Loucy (cell line): ENCODE measurements around the gene CAMKMT.

Experiments
- H2AFZ ChIP-seq: fragments of 200-600 bp; sonication (generic); 2 replicates; pipeline ENCODE4 v1.6.0; 2016; ENCODE audit warnings: antibody characterized with exemption, mild to moderate bottlenecking, low read length, moderate library complexity
- H3F3A ChIP-seq: fragments of 200-600 bp; 2 replicates; pipeline ENCODE4 v1.6.0; 2016; ENCODE audit warnings: antibody characterized with exemption, low read depth, mild to moderate bottlenecking
- H3K27me3 ChIP-seq: fragments of 200-600 bp; sonication (generic); 2 replicates; pipeline ENCODE4 v1.6.1; 2014; ENCODE audit warnings: low read length, mild to moderate bottlenecking; ENCODE audit not compliant: insufficient read depth, poor library complexity, severe bottlenecking
- H3K36me3 ChIP-seq: fragments of 200-600 bp; sonication (generic); 2 replicates; pipeline ENCODE4 v1.6.1; 2016; ENCODE audit warnings: low read length; ENCODE audit not compliant: insufficient read depth
- H3K4me1 ChIP-seq: fragments of 200-600 bp; sonication (generic); 2 replicates; pipeline ENCODE4 v1.5.1; 2014; ENCODE audit warnings: low read length, mild to moderate bottlenecking; ENCODE audit not compliant: insufficient read depth, poor library complexity, severe bottlenecking
- H3K4me2 ChIP-seq: fragments of 200-600 bp; sonication (generic); 2 replicates; pipeline ENCODE4 v1.6.0; 2014; ENCODE audit warnings: antibody characterized with exemption, low read length, low read depth, mild to moderate bottlenecking; ENCODE audit not compliant: poor library complexity, severe bottlenecking
- H3K4me3 ChIP-seq: fragments of 200-600 bp; sonication (generic); 2 replicates; pipeline ENCODE4 v1.5.1; 2014; ENCODE audit warnings: low read length, mild to moderate bottlenecking, mixed read lengths; ENCODE audit not compliant: poor library complexity, severe bottlenecking
- H3K79me2 ChIP-seq: fragments of 200-600 bp; sonication (generic); 2 replicates; pipeline ENCODE4 v1.6.1; 2014; ENCODE audit warnings: low read length; ENCODE audit not compliant: insufficient read depth
- H3K9ac ChIP-seq: fragments of 200-600 bp; sonication (generic); 2 replicates; pipeline ENCODE4 v1.6.0; 2014; ENCODE audit warnings: mild to moderate bottlenecking, low read depth, low read length, moderate library complexity; ENCODE audit not compliant: poor library complexity, severe bottlenecking
- H3K9me2 ChIP-seq: fragments of 200-600 bp; sonication (generic); replicated peaks from 2 replicates; pipeline ENCODE4 v1.6.1; 2016; ENCODE audit warnings: low read depth, low read length, mixed read lengths
- H3K9me3 ChIP-seq: fragments of 200-600 bp; sonication (generic); 2 replicates; pipeline ENCODE4 v1.6.1; 2014; ENCODE audit warnings: mild to moderate bottlenecking, antibody characterized with exemption, low read length, low read depth; ENCODE audit not compliant: insufficient read depth
- H4K20me1 ChIP-seq: fragments of 200-600 bp; sonication (generic); 2 replicates; pipeline ENCODE4 v1.6.0; 2014; ENCODE audit warnings: antibody characterized with exemption, low read length, mild to moderate bottlenecking; ENCODE audit not compliant: insufficient read depth, poor library complexity, severe bottlenecking
- EZH2phosphoT487 ChIP-seq: fragments of 200-600 bp; IDR thresholded peaks from 2 replicates; pipeline ENCODE4 v1.6.1; 2018; ENCODE audit warnings: antibody characterized with exemption, mild to moderate bottlenecking, moderate library complexity, borderline replicate concordance
- TF ChIP-seq, protein P1 (sequence below): fragments of 200-600 bp; sonication (generic); conservative IDR thresholded peaks from 2 replicates; pipeline ENCODE4 v1.5.1; 2014; ENCODE audit warnings: mild to moderate bottlenecking, antibody characterized with exemption, low read length

Gene CAMKMT

GRCh38 chr2:44560941-44561340, 199.2 kb downstream of the CAMKMT start:
- Histone ChIP-seq H3K9ac (no peak overlapping the region), H3K4me3 (no peak overlapping the region), H3K36me3 (no peaks in the 10 kb centered on the region), H3K9me3 (no peaks in the 10 kb centered on the region), H3K4me2 (no peak overlapping the region), H3K79me2 (no peaks in the 10 kb centered on the region), H3K4me1 (no peaks in the 10 kb centered on the region), H3K27me3 (no peaks in the 10 kb centered on the region), H2AFZ (no peak overlapping the region), H3K9me2 (no peaks in the 10 kb centered on the region), H4K20me1 (no peaks in the 10 kb centered on the region), H3F3A (no peaks in the 10 kb centered on the region)
- TF ChIP-seq, protein P1, sequence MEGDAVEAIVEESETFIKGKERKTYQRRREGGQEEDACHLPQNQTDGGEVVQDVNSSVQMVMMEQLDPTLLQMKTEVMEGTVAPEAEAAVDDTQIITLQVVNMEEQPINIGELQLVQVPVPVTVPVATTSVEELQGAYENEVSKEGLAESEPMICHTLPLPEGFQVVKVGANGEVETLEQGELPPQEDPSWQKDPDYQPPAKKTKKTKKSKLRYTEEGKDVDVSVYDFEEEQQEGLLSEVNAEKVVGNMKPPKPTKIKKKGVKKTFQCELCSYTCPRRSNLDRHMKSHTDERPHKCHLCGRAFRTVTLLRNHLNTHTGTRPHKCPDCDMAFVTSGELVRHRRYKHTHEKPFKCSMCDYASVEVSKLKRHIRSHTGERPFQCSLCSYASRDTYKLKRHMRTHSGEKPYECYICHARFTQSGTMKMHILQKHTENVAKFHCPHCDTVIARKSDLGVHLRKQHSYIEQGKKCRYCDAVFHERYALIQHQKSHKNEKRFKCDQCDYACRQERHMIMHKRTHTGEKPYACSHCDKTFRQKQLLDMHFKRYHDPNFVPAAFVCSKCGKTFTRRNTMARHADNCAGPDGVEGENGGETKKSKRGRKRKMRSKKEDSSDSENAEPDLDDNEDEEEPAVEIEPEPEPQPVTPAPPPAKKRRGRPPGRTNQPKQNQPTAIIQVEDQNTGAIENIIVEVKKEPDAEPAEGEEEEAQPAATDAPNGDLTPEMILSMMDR, result no peak
- TF ChIP-seq EZH2phosphoT487, result no peak

DNA sequence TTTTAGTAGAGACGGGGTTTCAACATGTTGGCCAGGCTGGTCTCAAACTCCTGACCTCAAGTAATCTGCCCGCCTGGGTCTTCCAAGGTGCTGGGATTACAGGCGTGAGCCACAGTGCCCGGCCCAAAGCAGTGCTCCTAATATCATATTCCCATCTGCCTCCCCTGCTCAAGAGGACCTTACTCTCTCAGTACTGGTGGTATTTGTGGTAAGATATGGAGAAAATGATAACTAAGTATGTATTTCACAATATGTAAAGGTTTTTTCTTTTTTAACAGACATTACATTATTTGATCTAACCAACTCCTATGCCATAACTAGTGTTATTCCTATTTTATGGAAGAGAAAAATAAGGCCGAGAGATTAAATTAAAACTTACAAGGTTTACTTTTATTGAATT, 201.0 kb downstream of the CAMKMT start:
- no peaks in the 10 kb centered on the region for H3K27me3 ChIP-seq
- no peaks in the 10 kb centered on the region for H4K20me1 ChIP-seq
- H3F3A ChIP-seq, result no peaks in the 10 kb centered on the region
- H3K4me2 ChIP-seq, result no peak overlapping the region
- TF ChIP-seq, protein P1, result no peak
- TF ChIP-seq EZH2phosphoT487, result no peak
- no peaks in the 10 kb centered on the region for H3K4me1 ChIP-seq
- H3K9me2 ChIP-seq, result no peaks in the 10 kb centered on the region
- H3K9ac ChIP-seq, result no peak overlapping the region
- H2AFZ ChIP-seq, result no peak overlapping the region
- no peaks in the 10 kb centered on the region for H3K9me3 ChIP-seq
- no peak overlapping the region for H3K4me3 ChIP-seq
- H3K79me2 ChIP-seq, result no peaks in the 10 kb centered on the region
- H3K36me3 ChIP-seq, result no peaks in the 10 kb centered on the region

DNA sequence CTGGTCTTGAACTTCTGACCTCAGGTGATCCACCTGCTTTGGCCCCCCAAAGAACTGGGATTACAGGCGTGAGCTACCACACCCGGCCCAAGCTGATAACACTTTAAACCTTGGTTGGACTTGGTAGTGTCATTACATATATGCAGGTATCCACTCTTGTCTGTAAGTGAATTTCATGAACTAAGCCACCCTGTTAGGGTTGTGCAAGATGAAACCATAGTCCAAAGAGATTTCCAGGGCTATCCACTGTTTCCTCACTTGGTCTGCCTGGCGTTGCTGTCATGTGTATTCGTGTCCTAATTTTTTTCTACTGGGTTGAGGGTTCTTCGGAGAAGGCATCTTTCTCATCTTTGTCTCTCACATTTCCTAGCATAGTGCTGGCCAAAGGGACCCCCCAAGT, 203.0 kb downstream of the CAMKMT start:
- TF ChIP-seq, protein P1, result no peak
- TF ChIP-seq EZH2phosphoT487, result no peak
- Histone ChIP-seq H3K9me3 (no peaks in the 10 kb centered on the region), H2AFZ (no peak overlapping the region), H3K4me3 (no peak overlapping the region), H3K9me2 (no peaks in the 10 kb centered on the region), H3K9ac (no peak overlapping the region), H3F3A (no peaks in the 10 kb centered on the region), H3K79me2 (no peaks in the 10 kb centered on the region), H3K36me3 (no peaks in the 10 kb centered on the region), H3K27me3 (no peaks in the 10 kb centered on the region), H3K4me2 (no peak overlapping the region), H4K20me1 (no peaks in the 10 kb centered on the region), H3K4me1 (no peaks in the 10 kb centered on the region)
